Keratinocyte (primary cell): ENCODE results near the gene NFIC.

ENCODE experiments used
- CTCF ChIP-seq, 3 experiments: IDR thresholded peaks in 1 of 3; conservative IDR thresholded peaks in 1 of 3; optimal IDR thresholded peaks in 1 of 3; 2 replicates in 2 of 3; 3 replicates in 1 of 3; pipeline versions ENCODE3 to v1.5.1; 2011; ENCODE audit warnings: low read length in 3 of 3, mild to moderate bottlenecking in 3 of 3, moderate library complexity in 2 of 3, control low read depth in 1 of 3, inconsistent platforms in 1 of 3; ENCODE audit not compliant: insufficient read depth in 2 of 3; ENCODE audit errors: extremely low read depth in 1 of 3
- EZH2 ChIP-seq: IDR thresholded peaks from one replicate; pipeline ENCODE4 v1.6.1; 2012; ENCODE audit warnings: inconsistent platforms, mild to moderate bottlenecking, low read length, moderate library complexity

DNA sequence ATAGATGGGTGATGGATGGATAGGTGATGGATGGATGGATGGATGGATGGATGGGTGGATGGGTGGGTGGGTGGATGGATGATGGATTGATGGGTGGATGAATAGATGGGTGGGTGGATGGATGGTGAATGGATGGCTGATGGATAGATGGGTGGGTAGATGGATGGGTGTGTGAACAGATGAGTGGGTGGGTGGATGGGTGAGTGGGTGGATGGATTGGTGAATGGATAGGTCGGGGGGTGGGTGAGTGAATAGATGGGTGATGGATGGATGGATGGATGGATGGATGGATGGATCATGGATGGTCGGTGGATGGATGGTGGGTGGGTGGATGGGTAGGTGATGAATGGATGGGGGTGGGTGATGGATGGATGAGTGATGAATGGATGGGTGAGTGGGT, 110.4 kb downstream of the NFIC start:
- TF ChIP-seq CTCF (optimal IDR thresholded peaks at IDR 0.05 in 1 of 3, IDR thresholded peaks at IDR 0.05 in 1 of 3, conservative IDR thresholded peaks at IDR 0.05 in 1 of 3; ENCODE audit: extremely low read depth in 1 of 3, insufficient read depth in 2 of 3, low read length in 3 of 3) (no peak), EZH2 (no peak)
